Uterus (tissue), 2 donors: Measurements from ENCODE around the gene CRELD2.

Experiments
- CTCF ChIP-seq, 4 experiments: fragments of 200-600 bp in 2 of 4; fragments of 450-650 bp in 2 of 4; sonication (generic) in 2 of 4; IDR thresholded peaks; one replicate each; pipeline ENCODE4 v1.5.1; 2016 to 2019; ENCODE audit warnings: antibody characterized with exemption in 4 of 4, mild to moderate bottlenecking in 2 of 4, moderate library complexity in 1 of 4
- POLR2A ChIP-seq, 2 donors: fragments of 450-650 bp; IDR thresholded peaks; one replicate each; pipeline ENCODE4 v1.6.1; 2016; ENCODE audit warnings: antibody characterized with exemption in 2 of 2, mild to moderate bottlenecking in 1 of 2, moderate library complexity in 1 of 2

GRCh38 chr22:49950396-49950994 lies 32.1 kb downstream of the CRELD2 start:
- TF ChIP-seq CTCF (IDR thresholded peaks at IDR 0.05) (no peak), POLR2A (IDR thresholded peaks at IDR 0.05) (no peak)
